ENCODE results near the gene CD4.

The CD4 gene

GRCh38 chr12:6813363-6813762 lies 24.0 kb downstream of the CD4 start:
- ChIA-PET POLR2A (interaction anchor here (1.0 to 1.8 kb wide), 2 partner anchors 8 to 47 kb away, joined by 4 to 10 read pairs; partner anchors contain the start of genes GPR162 and PTMS), CTCF (interaction anchor here (0.6 to 1.3 kb wide), 10 partner anchors 8 to 273 kb away, joined by 3 to 6 read pairs (median 4); partner anchors contain the start of gene MLF2)
- TF ChIP-seq ZNF521 (tag by site-specific recombination; IDR thresholded peaks at IDR 0.05): no peak
- TF ChIP-seq ZNF514 (tag by site-specific recombination; IDR thresholded peaks at IDR 0.05): no peak
- TF ChIP-seq ZNF138 (tag by site-specific recombination; IDR thresholded peaks at IDR 0.05; ENCODE audit: borderline replicate concordance): no peak

GRCh38 chr12:6816598-6816997 lies 27.3 kb downstream of the CD4 start:
- no peak for TF ChIP-seq ZNF518A (tag by site-specific recombination; conservative IDR thresholded peaks at IDR 0.05; ENCODE audit: low read depth)
- 0 out of 2 replicates have a peak, but pooled peaks have one; percentile 43 for TF ChIP-seq ZNF692 (tag by site-specific recombination; IDR thresholded peaks at IDR 0.05)
- TF ChIP-seq KLF1 (tag by site-specific recombination; IDR thresholded peaks at IDR 0.05): no peak
- POLR2A ChIA-PET: interaction anchor here (1.2 kb wide), 1 partner anchor 203 kb away, joined by 3 read pairs; no protein-coding TSS in a partner anchor
- no peak overlapping the region for H3K27ac ChIP-seq (ENCODE audit: extremely low read depth, low read depth, low read length)
- no peak overlapping the region for H3K4me3 ChIP-seq (ENCODE audit: low read depth, low read length)
- CTCF ChIA-PET: no interaction called here
- H3K36me3 ChIP-seq (ENCODE audit: control insufficient read depth in 2 of 2, insufficient read depth in 1 of 2, low read length in 2 of 2): no peaks in the 10 kb centered on the region
- peaks cover 6% of the 10 kb centered on the region; the same call in 1 of the 2 replicates for H3K4me1 ChIP-seq (ENCODE audit: control insufficient read depth, insufficient read depth, low read length)
- no peaks in the 10 kb centered on the region for H3K9me3 ChIP-seq (ENCODE audit: control insufficient read depth, insufficient read depth, low read depth, low read length)

More at GRCh38 chr12:6813363-6813762, 24.0 kb downstream of the CD4 start:
- Histone ChIP-seq H3K4me1 (ENCODE audit: control insufficient read depth, insufficient read depth, low read length) (no peaks in the 10 kb centered on the region), H3K9me3 (ENCODE audit: control insufficient read depth, insufficient read depth, low read depth, low read length) (no peaks in the 10 kb centered on the region), H3K27ac (ENCODE audit: extremely low read depth, low read depth, low read length) (no peak overlapping the region), H3K36me3 (ENCODE audit: control insufficient read depth in 2 of 2, insufficient read depth in 1 of 2, low read length in 2 of 2) (no peaks in the 10 kb centered on the region), H3K4me3 (ENCODE audit: low read depth, low read length) (no peak overlapping the region)

GRCh38 chr12:6817098-6817497 lies 27.8 kb downstream of the CD4 start:
- Histone ChIP-seq H3K9me3 (ENCODE audit: control insufficient read depth, insufficient read depth, low read depth, low read length) (no peaks in the 10 kb centered on the region), H3K4me1 (ENCODE audit: control insufficient read depth, insufficient read depth, low read length) (peaks cover 6% of the 10 kb centered on the region; the same call in 1 of the 2 replicates), H3K27ac (ENCODE audit: extremely low read depth, low read depth, low read length) (no peak overlapping the region), H3K36me3 (ENCODE audit: control insufficient read depth in 2 of 2, insufficient read depth in 1 of 2, low read length in 2 of 2) (no peaks in the 10 kb centered on the region), H3K4me3 (ENCODE audit: low read depth, low read length) (no peak overlapping the region)
- POLR2A ChIA-PET: no interaction called here
- CTCF ChIA-PET: no interaction called here
- 0 out of 2 replicates have a peak, but pooled peaks have one; percentile 26 for TF ChIP-seq ZNF76 (tag by site-specific recombination; IDR thresholded peaks at IDR 0.05; ENCODE audit: borderline replicate concordance, low read depth)
- no peak for TF ChIP-seq ZNF341 (tag by site-specific recombination; IDR thresholded peaks at IDR 0.05; ENCODE audit: low read depth)
- no peak for TF ChIP-seq ZBTB44 (tag by site-specific recombination; IDR thresholded peaks at IDR 0.05)
- no peak for TF ChIP-seq ZSCAN18 (tag by site-specific recombination; IDR thresholded peaks at IDR 0.05)
- TF ChIP-seq ZNF830 (tag by site-specific recombination; IDR thresholded peaks at IDR 0.05; ENCODE audit: low read depth): no peak
